Left cardiac atrium (tissue), 4 donors: ENCODE data around the gene DIS3L2. TPM values are rescaled to one million over a fixed set of nuclear protein-coding genes. Genes with fewer than 3 reads are reported as not detected.
"Not testable (repeated sequence)": the region's sequence is repeated elsewhere in the genome, so short reads cannot be mapped to it uniquely, and the experiment has no call there.

ENCODE experiments used
- ATAC-seq, 2 donors: fragments of 200-7000 bp; cut with Tn5 transposase; one replicate each; pipeline ENCODE4 v1.9.1; 2020; ENCODE audit warnings: mild to moderate bottlenecking in 2 of 2, moderate library complexity in 2 of 2
- DNase-seq: peaks from one replicate; pipeline ENCODE4 v3.0.0-alpha.2; 2020
- intact Hi-C, 2 donors: fragments of 100-400 bp; cut with DNase I; formaldehyde crosslinking; loops; one replicate each; pipeline versions ENCODE4 v1.14.1 to v1.15.1; 2022 to 2023
- total RNA-seq, 2 donors: library from RNA; stranded (reverse); fragmentation: NEBNext Ultra II Directional; extraction: Animal tissue kit (Norgen Biotek cat#: 25700); gene quantifications; one replicate each; pipeline ENCODE4 v1.2.1, GENCODE V29; 2021
- donor health status: DM: no; HTN: yes; CAD: no.
- donor health status: DM: no; HTN: yes; CAD: no; lungs with severe emphysema.
- donor health status: DM: yes; HTN: yes; CAD: no.
- donor health status: Dilated cardiomyopathy.

The DIS3L2 gene
- total RNA-seq, 2 donors from 2014 or later: 17.6 to 18.6 TPM

DNA sequence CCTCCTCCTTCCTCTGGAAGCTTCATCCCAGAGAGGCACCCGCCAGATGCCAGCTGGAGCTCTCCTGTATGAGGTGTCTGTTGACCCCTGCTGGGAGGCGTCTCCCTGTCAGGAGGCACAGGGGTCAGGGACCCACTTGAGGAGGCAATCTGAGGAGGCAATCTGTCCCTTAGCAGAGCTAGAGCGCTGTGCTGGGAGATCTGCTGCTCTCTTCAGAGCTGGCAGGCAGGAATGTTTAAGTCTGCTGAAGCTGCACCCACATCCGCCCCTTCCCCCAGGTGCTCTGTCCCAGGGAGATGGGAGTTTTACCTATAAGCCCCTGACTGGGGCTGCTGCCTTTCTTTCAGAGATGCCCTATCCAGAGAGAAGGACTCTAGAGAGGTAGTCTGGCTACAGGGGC, 75.4 kb downstream of the DIS3L2 start:
- ATAC-seq, DNase-seq, intact Hi-C loops: not testable (repeated sequence)

DNA sequence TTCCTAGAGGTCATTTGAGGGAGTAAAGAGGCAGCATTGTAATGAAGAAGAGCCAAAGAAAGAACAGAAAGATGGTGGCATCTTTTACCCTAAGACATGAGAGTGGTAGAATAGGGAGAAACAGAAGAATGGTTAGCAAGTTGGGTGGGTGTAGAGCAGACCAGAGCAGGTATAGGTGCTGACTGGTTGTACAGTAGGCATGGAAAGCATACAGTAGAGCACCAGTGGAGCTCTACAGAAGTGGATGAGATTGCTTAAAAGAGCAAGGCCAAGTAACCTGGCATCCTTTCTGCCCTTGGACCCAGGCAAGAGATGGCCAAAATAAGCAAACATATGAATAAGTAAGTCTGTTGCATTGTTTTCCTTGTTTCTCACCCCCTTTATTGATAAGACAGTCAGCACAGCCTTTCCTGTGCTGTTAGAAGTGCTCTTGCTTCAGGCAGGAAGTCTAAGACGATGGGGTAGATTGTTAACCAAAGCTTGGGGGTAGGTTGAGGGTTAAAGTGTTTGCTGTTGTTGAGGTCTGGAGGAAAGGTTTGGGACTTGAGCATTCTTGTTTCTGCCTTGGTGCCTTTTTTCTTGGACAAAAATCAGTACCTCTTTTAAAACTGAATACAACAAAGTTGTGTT, 76.9 kb downstream of the DIS3L2 start:
- intact Hi-C loops: no loop called here
- DNase-seq (no peak), ATAC-seq (no peak)

DNA sequence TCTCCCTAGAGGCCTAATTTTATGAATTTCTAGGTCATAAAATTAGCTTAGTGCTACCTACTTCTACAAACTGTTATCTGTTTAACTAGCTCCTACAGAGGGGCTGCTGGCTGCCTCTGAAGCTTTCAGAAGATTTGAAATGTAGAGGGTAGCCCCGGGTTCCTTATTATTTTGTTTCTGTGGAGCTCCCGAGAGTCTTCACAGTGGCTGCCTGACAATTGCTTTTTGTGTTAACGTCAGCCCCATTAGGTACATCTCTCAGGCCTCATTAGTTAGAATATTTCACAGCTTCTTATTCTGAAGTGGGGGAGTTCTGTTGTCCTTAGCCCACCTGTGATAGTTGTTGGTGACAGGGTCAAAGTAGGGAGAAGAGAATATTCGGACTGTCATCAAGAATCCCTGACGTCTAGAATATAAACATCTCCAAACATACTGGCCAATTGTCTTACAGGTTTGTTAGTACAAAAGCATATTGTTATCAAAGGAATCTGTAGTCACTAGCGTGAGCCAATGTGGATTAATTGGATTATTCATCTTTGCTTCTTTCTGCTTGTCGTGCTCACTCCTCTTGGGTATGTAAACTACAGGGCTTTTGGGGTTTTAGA, 77.5 kb downstream of the DIS3L2 start:
- no peak for DNase-seq
- intact Hi-C loops: no loop called here
- ATAC-seq: no peak

DNA sequence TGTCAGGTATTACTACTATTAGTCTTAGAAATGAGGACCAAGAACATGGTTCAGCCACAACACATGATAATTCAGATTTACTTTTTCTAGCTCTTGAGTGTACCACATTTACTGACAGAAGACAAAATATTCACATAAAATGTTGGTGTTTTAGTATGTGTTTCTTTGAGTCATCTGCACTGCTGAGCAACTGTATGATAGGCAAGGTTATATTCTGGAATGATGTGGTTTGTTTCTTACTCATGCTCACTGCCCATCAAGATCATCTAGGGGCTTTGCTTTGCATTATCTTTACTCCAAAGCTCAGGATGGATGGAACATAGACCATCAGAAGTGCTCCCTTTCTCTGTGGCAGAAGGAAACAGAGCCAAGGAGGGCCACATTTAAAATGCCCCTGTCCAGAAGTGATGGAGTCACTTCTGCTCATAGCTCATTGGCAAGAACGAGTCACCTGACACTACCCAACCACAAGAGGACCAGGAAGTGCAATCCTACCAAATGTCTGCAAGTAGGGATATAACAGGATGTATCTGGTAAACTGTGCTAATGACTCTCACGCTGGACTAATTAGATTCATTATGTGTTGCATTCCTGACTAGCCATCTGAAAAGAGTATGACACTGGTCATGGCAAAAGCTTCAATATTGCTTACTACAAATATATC, 81.5 kb downstream of the DIS3L2 start:
- DNase-seq: no peak
- no peak for ATAC-seq
- intact Hi-C loops: no loop called here

DNA sequence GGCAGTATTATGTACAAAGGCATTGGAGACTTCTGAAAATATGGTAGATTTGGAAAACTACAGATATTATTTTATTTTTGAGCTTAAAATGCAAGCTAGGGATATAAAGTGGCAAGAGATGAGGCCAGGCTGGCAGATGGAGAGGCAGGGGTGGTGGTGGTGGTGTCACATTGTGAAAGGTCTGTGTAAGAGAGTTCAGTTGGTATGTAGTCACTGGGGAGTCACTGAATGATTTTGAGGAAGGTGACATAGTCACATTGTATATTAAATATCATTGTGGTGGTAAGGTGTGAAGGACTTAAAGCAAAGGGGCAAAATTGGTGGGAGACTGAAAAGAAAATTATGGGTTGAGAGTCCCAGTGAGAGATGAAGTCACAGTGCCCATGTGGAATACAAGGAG, 82.5 kb downstream of the DIS3L2 start:
- no peak for ATAC-seq
- DNase-seq: no peak
- intact Hi-C loops: no loop called here

DNA sequence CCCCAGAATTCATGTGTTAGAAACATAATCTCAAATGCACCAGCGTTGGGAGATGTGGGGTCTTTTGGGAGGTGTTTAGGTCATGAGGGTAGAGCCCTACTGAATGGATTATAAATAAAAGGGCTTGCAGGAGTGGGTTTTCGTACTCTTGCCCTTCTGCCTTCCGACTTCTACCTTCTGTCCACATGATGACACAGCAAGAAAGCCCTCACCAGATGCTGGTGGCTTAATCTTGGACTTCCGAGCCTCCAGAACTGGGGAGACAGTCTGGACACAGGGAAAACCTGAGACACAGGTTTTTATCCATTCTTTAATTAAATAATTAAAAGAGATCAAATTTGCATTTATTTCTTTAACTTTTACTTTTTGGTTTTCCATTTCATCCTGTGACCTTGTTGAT, 87.8 kb downstream of the DIS3L2 start:
- DNase-seq (no peak), ATAC-seq (no peak)
- intact Hi-C loops: no loop called here

DNA sequence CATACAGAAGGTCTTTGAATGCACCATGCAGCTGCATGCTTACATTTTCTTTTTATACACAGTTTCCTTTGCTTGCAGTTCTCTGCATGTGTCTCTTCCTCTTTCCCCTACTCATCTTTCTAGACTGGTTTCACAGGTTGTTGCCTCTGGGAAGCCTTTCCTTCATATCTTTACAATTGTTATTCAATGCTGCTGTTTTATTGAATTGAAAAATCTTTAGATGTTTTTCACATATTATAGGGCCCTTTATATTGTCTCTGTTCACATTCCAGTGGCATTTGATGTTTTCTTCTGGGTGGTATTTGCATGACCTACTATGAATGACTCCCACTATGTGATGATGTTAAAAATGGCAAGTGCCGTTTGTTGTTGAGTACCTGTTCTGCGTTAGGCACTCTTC, 91.1 kb downstream of the DIS3L2 start:
- ATAC-seq (no peak), DNase-seq (no peak)
- intact Hi-C loops: no loop called here

DNA sequence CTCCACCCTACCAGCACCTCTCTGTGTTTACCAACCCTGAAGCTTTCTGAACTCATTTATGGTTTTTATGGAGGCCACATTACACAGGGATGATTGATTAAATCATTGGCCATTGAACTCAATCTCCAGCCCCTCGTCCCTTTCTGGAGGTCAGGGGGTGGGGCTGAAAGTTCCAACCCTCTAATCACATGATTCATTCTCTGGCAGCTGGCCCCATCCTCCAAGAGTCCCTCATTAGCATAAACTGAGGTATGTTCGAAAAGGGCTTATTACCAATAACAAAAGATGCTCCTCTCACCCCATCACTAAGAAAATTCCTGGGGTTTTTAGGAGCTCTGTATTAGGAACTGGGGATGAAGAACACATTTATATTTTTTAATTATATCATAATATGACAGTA, 92.3 kb downstream of the DIS3L2 start:
- ATAC-seq (no peak), DNase-seq (no peak)
- intact Hi-C loops: no loop called here

DNA sequence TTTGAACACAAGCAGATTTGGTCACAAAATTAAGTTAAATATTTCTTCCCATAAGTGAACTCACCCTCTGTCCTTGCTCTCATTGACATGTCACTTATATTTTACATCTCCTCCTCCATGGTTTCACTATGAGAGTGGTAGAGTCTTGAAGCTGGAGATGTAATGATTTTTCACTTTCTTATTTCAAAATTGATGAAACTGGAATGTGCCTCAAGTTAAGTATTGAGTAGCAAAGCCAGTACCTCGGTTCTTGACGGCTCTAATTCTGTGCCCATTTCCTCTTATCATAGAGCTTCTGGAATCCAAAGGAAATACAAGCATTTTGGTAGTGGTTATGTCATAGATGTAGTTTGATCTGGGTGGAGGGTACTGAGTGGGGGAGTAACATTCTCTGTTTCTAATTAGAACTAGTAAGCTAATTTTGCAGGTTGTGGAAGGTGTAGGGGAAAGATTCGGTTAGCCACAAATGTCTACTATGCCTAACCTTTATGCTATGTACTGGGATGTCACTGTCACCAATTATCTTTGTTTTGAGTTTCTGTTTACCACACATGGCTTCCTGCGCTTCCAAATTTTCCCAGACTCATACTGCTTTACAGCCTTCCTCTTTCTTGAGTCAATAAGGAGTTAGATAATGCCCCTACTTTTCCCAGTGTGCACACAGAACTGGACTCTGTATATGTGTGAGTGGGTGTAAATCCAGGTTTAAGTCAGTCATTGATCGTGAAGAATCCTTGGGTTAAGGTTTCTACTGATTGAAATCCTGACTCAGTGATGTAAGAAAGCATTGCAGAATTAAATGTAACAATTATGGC, 96.8 kb downstream of the DIS3L2 start:
- ATAC-seq (no peak), DNase-seq (no peak)
- intact Hi-C loops: no loop called here

DNA sequence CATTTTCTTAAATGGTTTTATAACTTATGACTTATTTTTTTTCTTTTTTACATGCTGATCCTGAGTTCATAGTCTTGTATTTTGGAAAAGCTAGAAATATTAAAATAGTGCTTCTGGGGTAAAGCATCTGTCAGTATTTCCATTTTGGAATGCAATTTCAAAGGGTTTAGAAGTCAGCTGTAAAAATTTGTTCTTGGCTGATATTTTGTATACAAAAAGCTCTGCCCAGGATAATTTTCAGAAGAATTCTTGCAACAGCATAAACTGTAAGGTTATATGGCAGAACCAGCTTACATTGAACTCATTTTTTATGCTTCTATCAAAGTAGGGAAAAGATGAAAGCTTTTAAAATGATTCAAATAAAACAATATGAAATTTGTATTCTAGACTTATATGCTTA, 97.4 kb downstream of the DIS3L2 start:
- no peak for ATAC-seq
- DNase-seq: no peak
- intact Hi-C loops: no loop called here

DNA sequence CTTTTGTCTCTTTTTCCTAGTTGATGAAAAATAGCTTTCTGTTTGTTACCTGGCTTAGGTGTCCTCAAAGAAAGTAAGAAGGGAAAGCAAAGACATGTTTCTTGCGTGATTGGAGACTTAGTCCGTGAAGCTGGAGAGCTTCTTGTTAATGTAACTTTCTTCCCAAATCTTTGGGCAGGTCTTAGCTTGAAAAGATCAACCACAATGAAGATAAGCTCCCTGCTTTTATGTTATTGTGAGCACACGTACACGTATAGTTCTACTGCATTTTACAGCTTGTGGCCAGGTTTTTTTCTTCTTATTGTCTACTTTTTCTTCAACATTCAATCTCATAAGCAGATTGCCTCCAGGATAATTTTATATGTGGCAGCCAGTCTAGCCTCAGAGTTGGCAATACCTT, 99.8 kb downstream of the DIS3L2 start:
- ATAC-seq (no peak), DNase-seq (no peak)
- intact Hi-C loops: no loop called here

DNA sequence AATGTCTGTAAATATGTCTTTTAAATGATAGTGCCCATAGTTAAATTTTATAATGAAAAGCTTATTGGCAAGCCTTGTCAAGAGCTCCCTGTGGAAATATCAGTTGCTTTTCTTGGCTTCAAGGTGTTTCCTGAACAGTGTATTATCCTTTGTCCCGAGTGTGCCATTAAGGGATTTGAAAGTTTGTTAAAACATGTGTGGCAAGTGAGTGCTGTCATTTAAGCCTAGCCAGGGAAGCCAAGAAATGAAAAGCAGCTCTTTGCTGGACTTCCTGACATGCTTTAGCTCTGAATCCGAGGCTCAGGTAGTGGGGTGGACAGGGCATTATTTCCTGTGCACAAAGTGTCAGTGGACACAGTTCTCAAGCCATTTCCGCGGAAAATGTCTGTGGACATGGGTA, 111.5 kb downstream of the DIS3L2 start:
- DNase-seq: no peak
- ATAC-seq: peak in 1 of 2 donors; percentile 23
- intact Hi-C loops: no loop called here

DNA sequence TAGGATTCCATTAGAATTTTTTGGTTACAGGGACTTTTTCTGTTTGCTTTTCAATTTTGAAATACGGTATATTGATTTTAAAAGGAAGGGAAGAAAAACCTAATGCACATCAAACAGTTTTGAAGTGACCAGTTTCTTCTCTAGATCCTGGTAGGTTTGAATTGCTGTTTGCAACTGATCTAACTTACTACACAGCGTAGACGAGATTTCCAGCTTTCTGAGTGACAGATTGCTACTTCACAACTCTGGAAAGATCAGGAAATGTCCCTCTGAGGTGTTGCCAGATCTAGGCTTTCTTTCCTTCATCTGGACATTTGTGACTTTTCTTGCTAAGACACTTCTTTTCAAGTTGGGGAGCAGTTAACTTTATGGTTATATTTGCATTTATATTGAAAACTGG, 112.2 kb downstream of the DIS3L2 start:
- ATAC-seq (no peak), DNase-seq (no peak)
- intact Hi-C loops: no loop called here

DNA sequence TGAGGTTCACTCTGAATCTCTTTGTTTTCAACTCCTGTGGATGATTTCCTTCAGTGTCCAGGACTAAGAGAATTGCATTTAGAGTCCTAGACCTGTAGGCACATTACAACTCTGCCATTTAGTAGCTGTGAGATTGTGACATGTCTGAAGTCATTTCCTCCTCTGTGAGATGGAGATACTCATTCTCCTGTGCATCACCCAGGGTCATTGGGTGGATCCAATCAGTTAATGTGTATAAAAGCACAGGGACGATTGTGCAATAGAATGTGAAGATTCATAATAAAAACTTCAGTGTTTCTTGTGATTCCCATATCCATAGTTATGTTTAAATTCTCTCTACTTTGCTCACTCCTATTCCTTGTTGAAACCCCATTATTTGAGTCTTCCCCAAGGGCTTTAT, 113.6 kb downstream of the DIS3L2 start:
- intact Hi-C loops: no loop called here
- DNase-seq (no peak), ATAC-seq (no peak)

DNA sequence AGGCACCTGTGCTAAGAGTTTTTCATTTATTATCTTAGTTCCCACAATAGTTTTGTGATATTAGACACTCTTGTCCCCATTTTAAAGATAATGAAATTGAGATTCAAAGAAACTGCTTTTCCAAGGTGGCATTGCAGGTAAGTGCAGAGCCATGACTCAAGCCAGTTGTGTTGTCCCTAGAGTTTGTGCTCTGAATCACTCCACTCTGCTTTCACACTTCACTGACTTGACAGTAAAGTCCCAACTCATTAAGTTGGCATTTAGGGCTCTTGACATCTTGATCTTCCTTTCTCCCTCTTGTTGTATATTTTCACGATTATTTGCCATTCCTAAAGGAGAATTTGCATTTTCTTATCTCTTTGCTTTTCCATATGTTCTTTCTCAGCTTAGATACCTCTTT, 114.3 kb downstream of the DIS3L2 start:
- intact Hi-C loops: no loop called here
- DNase-seq: no peak
- ATAC-seq: peak in 1 of 2 donors; percentile 61

DNA sequence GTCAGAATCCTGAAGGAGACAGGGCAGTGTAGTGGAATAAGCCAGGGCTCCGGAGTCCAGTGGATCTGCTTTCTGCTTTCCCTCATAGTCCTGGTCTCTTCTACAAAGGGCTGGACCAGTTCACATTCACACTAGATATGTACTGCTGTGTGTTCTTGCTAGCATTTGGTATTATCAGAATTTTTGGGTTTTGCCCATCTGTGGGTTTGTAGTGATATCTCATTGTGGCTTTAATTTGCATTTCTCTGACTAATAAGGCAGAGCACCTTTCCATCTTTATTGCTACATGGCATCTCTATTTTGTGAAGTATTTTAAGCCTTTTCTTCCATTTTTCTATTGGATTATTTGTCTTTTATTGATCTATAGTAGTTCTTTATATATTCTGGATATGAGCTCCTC, 114.8 kb downstream of the DIS3L2 start:
- no peak for ATAC-seq
- intact Hi-C loops: no loop called here
- DNase-seq: no peak

DNA sequence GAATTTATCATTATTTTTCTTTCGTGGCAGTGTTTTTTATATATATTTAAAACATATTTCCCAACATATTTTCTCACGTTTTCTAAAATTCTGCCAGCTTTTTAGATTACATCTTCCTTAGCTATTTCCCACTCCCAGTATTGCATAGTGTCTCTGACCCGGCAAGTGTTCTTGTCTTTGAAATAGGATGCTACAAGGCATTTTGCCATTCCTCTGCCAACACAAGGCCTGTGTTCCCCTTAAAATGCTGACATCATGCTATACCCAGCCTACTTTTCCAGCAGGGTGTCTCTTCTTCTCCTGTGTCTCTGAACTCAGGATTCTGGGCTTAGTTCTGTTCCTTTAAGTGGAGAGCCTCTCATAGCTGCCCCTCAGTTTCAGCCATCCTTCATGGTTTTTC, 115.2 kb downstream of the DIS3L2 start:
- ATAC-seq: no peak
- intact Hi-C loops: no loop called here
- no peak for DNase-seq

DNA sequence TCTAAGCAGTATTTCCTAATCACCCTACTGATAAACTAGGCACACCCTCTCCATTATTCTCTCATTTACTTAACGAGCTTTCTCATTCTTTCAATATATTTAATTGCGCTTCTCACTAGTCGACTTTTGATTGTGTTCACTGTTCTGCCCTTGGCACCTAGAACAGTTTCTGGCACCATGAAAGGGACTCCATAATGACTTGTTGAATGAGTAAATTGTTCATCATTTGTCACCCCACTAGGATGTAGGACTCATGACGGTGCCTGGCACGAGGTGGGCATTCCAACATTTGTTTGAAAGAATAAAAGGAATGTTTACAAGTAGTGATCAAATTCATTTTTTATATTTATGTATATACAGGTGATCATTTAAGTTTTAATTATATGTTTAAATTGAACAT, 123.7 kb downstream of the DIS3L2 start:
- DNase-seq (no peak), ATAC-seq (peak in 1 of 2 donors; percentile 46)

DNA sequence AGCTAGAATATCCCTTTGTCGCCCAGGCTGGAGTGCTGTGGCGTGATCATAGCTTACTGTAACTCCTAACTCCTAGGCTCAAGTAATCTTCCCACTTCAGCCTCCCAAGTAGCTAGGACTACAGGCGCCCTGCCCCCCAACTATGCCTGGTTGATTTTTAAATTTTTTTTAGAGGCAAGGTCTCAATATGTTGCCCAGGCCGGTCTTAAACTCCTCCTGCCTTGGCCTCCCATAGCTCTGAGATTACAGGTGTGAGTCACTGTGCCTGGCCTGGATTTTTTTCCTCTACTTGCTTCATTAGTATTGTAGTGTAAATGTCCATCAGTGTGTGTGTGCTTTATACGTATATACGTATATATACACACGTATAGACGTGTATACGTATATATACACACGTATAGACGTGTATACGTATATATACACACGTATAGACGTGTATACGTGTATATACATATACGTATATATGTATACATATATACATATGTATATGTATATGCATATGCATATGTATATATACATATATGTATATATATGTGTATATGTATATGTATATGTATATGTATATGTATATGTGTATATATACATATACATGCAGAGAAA, 124.4 kb downstream of the DIS3L2 start:
- intact Hi-C loops: no loop called here
- ATAC-seq (peak in 1 of 2 donors; percentile 63), DNase-seq (no peak)

More for the DNA sequence above, 123.7 kb downstream of the DIS3L2 start:
- intact Hi-C loops: no loop called here

DNA sequence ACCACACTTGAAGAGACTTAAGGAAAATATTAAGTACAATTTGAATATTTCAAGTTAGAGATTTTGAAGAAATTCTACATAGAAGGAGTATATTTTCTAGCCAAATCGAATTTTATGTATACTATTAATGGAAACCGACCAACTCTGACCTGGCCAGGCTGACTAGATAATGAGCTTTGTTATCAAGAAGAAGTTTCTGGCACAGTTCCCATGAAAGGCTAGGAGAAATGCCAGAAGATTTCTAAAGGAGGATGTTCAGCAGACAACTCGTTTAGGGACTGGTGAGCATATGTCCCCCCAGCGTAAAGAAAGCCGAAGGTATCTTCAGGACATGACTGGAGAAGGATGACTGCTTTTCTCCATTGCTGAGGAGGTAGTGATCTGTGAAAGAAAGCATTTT, 127.3 kb downstream of the DIS3L2 start:
- intact Hi-C loops: no loop called here
- ATAC-seq (no peak), DNase-seq (no peak)
